NT2/D1 (cell line): ENCODE measurements around the gene PRDM10.

Experiments used
- YY1 ChIP-seq: IDR thresholded peaks from 2 replicates; pipeline ENCODE4 v1.6.1; 2011; ENCODE audit not compliant: insufficient read length, insufficient read depth
- ZNF274 ChIP-seq: IDR thresholded peaks from 2 replicates; pipeline ENCODE4 v1.6.1; 2011; ENCODE audit warnings: mild to moderate bottlenecking, low read depth, low read length

- no peak for TF ChIP-seq ZNF274
- no peak for TF ChIP-seq YY1
Measured at GRCh38 chr11:129959687-129960086, 42.9 kb downstream of the PRDM10 start.
